Fibroblast of skin of right biceps (primary cell): ENCODE data around the gene TANGO2.

ENCODE experiments used
- DNase-seq: peaks from one replicate; pipeline ENCODE4 v3.0.0-alpha.2; 2013

Gene TANGO2

DNA sequence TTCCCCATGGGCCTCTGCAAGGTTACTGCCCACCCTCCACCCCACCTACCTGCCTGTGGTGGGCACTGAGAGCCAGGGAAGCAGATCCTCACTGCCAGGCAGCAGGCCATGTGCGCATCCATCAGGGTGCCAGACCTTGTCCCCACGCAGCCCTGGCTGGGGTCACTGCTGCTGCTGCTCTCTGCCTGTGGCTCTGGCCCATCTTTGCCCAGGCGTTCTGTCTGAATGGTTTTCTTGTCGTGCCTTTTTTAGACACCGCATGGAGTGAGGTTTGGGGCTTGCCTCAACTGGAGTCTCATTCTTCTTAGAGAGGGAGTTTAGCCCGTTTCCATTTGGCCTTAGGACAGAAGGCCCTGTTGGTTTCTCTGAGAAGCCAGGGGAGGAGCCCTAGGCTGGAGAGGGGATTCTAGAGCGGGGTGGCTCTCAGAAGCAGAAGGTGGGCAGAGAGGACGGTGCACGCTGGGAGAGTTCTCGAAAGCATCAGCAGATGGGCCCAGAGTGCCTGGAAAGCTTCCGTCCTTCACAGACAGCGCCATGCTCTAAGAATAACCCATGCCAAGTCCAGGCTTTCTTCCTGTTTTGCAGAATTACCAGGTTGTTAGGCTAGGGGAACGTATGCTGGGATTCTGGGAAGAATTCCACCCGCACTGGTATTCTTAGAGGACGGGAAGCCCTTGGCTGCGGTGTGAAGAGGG lies 8.1 kb downstream of the TANGO2 start:
- DNase-seq, result no peak

DNA sequence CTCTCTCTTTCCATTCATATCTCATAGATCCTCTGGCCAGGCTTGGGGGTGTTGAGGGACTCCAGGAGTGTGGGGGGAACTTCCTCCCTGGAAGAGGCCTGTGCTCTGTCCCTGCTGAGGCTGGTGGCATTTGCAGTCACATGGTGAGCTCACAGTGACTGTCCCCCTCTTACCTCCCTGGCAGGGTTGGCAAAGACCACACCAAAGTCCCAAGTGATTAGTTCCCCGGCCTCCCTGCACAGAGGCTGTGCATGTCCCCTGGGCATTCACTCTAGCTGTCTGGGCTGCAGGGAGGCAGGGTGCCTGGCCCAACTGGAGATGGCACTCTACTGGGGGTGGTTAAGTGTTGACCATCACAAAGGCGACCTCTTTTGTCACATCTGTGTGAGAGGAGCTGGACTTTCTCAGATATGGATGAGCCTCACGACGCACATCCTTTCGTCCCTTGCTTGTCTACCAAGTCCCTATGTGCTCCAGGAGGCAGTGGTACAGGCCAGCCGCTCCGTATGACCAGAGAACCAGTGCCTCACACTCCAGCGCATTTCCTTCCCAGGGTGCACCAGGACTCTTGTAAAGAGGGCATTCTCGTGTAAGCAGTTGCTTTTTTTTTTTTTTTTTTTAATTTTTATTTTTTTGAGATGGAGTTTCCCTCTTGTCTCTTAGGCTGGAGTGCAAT lies 8.8 kb downstream of the TANGO2 start:
- DNase-seq, result no peak

DNA sequence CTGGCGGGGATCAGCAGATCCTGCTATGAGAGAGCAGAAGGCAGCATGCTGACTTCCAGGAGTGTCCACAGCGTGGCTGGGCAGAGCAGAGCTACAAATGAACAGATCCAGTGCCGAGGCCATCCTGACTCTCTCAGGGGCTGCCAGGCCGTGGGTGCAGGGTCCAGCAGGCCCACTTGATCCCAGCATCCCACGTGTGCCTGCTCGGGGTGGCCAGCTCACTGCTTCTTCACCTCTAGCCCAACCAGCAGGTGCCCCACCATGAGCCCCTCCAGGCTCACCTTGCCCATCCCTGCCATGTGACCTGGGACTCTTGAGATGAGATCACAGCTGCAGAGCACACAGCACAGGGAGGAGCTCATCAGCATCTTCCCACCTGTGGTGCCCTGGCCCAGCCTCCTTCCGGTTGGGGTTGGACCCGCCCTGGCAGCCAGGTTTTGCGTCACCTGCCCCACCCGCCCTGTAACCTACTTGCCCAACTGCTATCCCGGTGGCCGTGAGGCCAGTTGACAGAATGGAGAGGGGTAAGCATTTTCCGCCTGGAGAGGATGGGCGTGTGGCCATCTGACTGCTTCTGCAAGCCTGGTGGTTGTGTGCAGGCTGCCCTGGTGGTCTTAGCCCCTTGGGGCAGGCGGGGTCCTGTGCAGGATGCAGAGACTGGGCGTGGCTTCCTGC lies 11.0 kb downstream of the TANGO2 start:
- no peak for DNase-seq

DNA sequence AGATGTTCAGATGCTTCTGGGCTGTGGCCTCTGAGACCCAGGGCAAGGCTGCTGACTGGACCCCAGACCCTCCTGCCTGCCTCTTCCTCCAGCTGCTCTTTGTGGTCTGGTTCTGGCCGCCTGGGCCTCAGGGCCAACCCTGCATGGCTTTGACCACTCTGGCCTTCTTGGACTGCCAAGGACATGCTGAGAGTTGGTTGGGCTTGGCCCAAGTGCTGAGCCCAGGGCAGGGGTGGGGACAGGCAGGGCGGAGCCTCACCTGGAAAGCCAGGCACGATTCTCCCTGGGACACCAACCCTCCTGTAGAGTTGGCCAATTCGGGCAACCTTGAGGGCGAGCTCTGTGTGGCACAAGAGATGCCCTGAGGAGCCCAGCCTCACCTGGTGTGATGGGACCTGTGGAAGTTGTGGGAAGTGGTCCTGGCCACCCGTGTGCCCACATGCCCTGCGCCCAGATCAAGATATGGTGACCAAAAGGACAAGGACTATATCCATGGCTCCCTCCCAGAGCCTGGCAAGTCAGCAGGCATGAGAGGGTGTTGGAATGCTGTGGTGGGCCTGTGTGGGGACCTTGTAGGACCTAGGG lies 11.6 kb downstream of the TANGO2 start:
- DNase-seq, result no peak

DNA sequence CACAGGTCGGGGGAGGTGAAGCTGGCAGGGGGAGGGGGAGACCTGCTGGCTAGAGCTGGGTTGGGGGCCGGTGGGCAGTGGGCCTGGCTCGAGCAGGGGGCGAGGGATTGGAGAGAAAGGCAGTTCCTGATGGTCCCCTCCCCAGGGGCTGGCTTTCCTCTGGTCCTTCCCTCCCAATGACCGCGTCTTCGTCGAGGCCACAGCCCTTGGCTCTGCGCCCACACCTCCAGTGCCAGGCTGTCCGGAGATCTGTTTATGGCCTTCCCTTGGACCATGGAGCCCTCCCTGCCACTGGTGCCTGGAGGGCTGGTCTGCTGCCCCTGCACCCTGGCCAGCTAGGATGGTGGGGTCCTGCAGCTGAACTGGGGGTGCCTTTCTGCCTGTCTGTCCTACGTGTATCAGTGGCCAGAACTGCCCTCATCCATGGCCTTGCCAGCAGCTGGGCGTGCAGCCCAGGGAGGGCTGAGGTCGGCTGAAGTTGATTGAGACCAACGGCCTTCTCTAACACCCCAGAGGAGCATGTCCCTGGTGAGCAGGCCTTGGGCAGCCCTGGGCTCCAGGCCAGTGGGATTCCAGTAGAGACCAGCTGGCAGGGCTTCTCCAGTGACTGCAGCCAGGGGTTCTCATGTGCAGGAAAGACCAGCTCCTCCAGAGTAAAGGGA lies 12.3 kb downstream of the TANGO2 start:
- no peak for DNase-seq

DNA sequence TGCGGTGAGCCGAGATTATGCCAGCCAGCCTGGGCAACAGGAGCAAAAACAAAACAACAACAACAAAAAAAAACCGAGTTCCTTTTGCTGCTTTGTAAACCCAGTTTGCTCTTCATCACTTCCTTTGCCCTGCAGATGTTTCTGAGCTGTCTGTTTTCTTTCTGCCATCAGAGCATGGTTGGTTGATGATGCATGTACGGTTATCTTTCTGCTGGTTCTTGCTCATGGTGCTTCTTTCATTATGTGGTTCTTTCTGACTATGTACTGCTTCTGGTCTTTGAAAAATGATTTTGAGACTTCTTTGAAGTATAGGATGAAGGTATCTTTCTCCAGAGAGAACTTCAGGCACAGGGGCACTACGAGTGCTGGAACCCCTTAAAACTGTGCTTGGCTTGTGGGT lies 13.2 kb downstream of the TANGO2 start:
- no peak for DNase-seq

DNA sequence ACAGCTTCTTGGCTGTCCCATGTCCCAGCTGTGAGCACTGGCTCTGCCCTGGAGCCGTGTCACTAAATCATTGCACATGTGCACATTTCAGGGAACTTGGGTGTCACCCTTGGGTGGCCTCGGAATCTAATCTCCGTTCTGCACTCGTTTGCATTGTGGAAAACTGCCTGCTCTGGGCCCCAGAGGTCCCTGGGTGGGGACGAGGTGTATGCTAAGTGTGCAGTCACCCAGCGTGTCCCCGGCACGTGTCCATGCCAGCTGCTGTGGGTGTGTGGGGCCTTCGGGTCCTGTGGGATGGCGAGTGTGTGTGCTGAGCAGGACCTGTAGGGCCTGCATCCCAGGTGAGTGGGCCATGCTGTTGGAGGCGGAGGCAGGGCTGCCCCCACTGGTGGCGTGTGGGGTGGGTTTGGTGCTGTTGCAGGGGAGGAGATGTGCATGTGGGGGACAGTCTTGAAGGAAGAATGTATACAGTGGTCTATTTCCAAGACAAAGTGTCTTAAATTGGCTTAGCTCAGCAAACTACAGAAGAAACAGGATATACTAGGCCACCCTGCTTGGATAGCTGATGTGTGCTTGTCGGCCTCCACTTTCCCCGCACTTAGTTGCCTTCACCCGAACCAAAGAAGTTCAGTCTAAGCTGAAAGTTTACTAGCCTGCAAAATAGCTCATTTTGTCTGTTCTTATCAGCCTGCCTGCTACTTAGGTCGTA lies 14.6 kb downstream of the TANGO2 start:
- DNase-seq, result no peak

DNA sequence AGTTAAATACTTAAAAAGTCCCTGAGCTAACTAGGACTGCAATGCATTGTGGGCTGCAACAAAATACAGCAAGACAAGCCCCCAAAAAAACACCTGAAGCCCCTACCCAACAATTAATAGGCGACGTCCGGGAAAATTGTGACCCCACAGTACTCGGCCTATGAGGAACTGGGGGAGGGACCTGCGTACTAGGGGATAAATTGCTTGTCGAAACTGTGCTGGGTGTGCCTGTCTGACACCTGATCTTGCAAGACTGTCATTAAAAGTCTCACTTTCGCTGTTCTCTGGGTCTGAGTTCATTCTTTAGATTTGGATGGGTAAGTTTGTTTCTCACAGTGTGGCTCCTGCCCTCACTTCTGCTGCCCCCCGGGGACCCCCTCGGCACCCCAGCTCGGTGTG lies 15.2 kb downstream of the TANGO2 start:
- DNase-seq, result no peak

DNA sequence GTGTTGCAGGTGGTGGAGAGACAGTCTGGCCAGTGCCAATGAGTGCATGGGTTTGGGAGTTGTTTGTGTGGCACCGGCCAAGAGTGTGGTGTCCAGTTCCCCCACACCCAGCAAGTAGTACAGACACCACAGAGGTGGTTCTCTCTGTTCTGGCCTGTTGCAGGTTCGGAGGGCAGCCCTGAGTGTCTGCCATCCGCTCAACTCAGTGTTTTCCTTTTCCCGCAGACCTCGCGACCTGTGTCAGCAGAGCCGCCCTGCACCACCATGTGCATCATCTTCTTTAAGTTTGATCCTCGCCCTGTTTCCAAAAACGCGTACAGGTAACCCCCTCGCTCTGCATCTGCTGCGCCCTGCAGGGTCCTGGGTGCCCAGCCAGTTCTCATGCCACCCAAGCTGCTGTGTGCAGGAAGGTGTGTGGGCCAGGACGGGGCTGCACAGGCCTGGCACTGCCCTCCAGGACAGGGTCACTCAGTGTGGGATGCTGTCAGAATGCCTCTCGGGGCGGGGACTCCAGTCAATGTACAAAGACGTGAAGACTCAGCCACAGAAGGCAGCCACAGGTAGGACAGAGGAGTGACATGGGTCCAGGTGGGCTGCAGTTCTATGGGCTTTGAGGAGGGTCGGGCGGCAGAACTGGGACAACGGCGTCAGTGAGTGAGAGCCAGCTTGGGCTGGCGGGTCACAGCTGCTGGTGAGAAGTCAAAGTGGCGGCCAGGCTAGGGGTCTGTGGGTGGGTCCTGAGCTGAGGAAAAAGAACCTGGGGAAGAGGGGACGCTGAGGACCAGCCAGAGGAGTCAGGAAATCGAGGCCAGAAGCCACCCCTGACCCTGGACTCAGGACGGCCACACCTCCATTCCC lies 15.9 kb downstream of the TANGO2 start:
- no peak for DNase-seq

DNA sequence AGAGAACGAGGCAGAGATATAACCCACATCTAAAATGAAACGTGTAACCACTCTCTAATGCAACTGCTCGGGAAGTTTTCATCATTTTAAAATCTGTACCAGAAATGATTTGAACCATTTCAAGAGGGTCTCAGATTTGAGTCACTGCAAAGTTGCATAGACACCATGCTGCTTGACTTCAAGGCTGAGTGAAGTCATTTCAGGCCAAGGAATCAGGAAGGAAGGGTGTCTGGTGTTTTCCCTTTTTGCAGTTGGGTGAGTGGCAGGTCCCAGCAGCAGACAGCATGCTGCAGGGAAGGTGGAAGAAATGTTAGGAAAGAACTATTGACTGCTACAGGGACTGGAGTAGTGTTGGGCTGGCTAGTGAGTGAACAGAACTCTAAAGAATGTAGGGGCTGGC lies 16.5 kb downstream of the TANGO2 start:
- no peak for DNase-seq

DNA sequence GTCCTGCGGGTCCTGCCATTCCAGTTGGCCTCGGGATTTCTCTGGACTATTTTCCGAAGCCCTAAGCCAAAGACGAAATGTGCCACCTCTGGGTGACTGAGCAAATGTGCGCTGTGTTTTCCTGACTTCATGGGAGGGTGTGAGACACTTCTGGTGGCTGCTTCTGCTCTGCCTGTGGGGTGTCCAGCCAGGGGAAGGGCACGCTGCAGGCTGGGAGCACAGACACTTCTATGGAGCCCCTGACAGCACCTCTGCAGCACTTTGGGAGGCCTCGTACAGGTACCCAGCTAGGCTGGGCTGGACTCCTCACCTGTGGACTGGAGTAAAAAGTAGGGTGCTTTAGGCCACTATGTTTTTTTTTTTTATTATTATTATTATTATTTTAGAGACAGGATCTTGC lies 17.7 kb downstream of the TANGO2 start:
- DNase-seq, result no peak

DNA sequence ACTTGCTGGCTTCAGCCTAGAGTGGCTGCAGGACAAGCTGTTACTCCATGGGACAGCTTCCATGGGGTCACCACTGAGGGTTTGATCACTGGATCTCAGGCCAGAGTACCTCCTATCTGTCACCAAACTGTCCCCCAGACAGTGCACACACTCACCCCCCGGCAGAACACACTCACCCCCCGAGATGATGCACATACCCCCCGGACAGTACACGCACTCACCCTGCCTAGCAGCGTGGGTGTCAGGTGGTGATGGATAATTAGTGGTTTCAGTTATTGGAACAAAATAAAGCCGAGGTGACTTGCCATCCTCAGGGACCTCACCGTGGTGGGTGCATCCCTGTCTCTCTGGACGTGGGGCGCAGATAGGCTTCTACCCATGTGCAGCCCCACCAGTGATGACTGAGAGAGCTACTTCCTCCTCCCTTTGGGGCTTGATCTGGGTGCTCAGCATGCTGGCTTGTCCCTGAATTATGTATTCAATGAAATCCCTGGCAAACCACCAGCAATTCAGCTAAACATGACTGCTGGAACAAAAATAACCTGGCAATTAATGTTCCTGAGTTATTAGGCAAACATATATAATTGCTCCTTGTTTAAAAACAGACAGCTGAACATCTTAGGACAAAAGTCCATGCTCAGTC lies 18.9 kb downstream of the TANGO2 start:
- no peak for DNase-seq

DNA sequence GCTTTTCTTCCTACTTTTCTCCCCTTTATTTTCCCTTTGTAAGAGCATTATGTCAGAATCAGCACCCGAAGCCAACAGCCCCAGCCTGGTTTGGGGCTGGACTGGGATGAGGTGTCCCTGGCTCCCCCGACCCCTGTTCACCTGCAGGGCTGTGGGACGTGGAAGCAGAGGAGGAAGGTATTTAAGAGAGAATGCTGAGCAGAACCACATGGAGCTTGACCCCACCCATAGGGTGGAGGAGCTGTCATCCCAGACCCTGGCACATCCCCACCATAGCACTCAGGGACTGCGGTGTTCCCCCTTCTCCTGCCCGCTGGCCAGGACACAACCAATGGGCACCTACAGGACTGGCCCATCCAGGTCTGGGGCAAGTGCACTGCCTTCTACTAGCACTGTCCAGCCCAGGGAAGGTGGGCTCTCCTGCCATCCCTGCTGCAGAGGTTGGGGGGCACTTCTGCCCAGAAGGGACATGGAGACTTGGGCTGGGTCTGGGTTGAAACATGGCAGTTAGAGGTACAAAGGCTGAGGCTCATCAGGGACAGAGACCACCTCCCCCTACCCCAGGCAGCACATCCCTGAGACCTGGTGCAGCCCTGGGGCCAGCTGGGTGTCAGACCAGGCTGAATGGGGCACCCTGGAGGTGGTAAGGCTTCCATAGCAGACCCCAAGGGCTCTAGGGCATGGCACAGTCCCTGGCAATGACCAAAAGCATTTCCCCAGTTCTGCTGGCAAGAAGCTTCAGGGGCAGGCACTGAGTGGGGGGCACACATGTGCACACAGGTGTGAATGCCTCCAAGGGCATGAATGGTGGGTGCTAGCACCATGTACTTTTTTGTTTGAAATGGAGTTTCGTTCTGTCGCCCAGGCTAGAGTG lies 19.7 kb downstream of the TANGO2 start:
- no peak for DNase-seq

DNA sequence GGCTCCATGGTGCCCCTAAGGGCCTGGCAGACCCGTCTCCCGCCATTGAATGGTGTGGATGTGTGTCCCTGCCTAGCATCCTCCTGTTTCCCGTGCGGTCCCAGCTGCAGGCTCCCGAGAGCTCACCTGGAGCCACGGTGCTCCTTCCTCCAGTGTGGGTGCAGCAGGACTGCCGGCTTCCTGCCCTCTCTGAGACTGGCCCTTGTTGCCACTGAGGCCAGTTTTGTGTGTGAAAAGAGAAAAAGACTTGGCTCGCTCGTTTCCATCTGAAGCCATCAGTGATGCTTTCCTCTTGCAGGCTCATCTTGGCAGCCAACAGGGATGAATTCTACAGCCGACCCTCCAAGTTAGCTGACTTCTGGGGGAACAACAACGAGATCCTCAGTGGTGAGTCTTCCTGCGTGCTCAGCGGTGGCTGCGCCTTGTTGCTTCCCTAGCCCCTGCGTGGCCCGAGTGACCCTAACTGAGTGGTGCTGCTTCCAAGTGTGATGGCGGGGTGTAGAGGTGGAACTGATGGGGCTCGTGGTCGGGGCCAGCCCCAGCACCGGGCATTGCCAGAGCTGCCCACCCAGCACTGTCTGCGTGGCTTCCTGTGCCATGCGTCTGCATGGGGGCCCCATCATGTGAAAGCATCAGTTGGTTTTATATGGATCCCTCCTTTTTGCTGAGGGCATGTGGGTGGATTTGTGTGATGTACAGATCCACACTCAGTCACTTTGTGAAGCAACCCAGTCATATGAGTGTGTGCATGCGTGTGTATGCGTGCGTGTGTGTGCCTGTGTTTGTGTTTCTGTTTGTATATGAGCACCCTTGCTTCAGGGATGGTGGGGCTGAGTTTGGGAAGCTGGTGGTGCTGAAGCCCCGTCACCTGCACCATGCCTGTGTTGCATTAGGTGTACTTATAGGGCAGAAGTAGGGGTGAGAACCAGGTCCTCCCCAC lies 22.4 kb downstream of the TANGO2 start:
- DNase-seq, result no peak

DNA sequence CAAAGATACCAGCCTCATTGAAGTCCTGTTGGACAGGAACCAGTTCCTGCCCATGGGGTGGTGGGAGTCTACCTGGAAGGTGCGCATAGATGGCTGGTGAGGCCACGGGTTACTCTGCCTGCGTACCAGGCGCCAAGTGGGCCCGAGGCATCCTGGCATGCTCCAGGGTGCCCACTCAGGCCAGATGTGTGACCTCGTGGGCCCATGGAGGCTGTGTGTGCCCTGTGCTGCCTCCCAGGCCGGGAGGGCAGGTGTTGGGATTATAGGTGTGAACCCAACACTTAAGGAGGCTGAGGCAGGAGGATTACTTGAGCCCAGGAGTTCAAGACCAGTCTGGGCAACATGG lies 23.1 kb downstream of the TANGO2 start:
- DNase-seq, result no peak

DNA sequence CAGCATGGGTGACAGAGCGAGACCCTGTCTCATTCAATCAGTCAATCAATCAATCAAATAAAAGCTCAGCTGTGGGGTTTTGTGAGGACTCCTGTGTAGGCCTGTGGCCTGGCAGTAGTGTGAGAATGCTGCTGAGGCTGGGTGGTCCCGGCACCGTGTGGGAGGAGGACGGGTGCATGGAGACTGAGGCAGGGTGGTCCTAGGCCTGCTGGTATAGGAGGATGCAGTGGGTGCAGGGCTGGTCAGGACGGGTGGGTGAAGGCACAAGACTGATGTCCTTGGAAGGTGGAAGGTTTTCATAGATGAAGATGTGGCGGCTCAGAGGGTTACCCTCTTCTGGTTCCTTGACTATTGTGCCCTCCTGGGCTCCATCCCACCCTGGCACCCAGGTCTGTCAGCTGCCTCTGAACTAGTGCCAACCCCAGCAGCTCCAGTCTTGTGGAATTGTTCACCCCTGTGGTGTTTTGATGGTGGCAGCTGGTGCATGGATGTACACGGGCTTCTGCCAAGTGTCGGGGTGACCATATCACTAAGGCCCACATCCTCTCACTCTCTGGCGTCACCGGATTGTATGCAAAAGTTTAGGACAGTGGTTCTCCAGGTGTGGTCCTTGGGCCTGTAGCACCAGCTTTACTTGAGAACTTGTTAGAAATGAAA lies 23.7 kb downstream of the TANGO2 start:
- no peak for DNase-seq

DNA sequence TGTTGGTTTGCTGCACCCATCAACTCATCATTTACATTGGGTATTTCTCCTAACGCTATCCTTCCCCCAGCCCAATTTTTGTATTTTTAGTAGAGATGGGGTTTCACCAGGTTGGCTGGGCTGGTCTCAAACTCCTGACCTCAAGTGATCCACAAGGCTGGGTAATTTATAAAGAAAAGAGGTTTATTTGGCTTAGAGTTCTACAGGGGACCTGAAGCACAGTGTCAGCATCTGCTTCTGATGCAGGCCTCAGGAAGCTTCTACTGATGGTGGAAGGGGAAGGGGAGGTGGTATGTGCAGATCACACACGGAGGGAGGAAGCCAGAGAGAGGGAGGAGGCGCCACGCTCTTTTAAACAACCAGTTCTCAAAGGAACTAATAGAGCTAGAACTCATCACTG lies 25.8 kb downstream of the TANGO2 start:
- DNase-seq, result no peak

DNA sequence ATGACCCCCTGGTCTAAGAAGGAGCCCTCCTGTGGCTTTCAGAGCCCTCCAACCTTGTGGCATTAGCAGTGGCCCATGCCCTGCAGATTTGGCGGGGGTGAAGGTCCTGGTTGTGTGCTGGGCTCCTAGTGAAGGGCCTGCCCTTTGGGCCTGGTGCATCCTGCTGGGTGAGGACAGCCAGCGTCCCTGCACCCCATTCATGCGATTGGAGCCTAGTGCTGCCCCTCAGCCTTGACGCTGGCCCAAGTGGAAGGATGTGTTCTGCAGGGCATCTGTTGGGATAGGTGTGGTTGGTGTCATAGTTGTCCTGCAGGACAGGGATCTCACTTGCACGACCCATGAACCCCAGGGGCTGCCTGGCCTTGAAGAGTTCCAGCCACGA lies 31.0 kb downstream of the TANGO2 start:
- DNase-seq, result no peak
